Right lobe of liver (tissue), 4 donors: Measurements from ENCODE around the gene COL17A1.

Source experiments
- CTCF ChIP-seq, 4 donors: fragments of 200-600 bp in 3 of 4; fragments of 450-650 bp in 1 of 4; IDR thresholded peaks; one replicate each; pipeline versions ENCODE4 v1.5.1 to v1.8.0; 2016 to 2022; ENCODE audit warnings: antibody characterized with exemption in 4 of 4, mild to moderate bottlenecking in 2 of 4
- POLR2A ChIP-seq: fragments of 450-650 bp; IDR thresholded peaks from one replicate; pipeline ENCODE4 v1.6.1; 2017; ENCODE audit warnings: antibody characterized with exemption, mild to moderate bottlenecking
- donor health status: DM: no; HTN: no; CAD: no.
- donor health status: DM: no; HTN: no; CAD: no.
- donor health status: DM: no; HTN: yes; CAD: no.

GRCh38 chr10:104101902-104102301 is 16.2 kb upstream of the COL17A1 start:
- TF ChIP-seq CTCF (IDR thresholded peaks at IDR 0.05) (no peak), POLR2A (no peak)
